Liver (tissue), 9 donors: Measurements from ENCODE around the gene VSIG10L. TPM values are rescaled to one million over a fixed set of nuclear protein-coding genes. Genes with fewer than 3 reads are reported as not detected.

Source experiments
- DNase-seq: peaks from one replicate; pipeline ENCODE4 v3.0.0-alpha.2; 2017; ENCODE audit warnings: low spot score
- H3K27ac ChIP-seq, 2 donors: one replicate each; pipeline ENCODE4 v1.7.0; 2013; ENCODE audit warnings: inconsistent platforms in 2 of 2, low read length in 2 of 2, control low read depth in 1 of 2, low read depth in 1 of 2, mild to moderate bottlenecking in 1 of 2
- H3K27me3 ChIP-seq, 4 donors: one replicate each; pipeline versions ENCODE4 v1.6.1 to v1.7.0; 2013; ENCODE audit warnings: low read length in 3 of 4, inconsistent platforms in 1 of 4, mild to moderate bottlenecking in 1 of 4, moderate library complexity in 1 of 4; ENCODE audit not compliant: control insufficient read depth in 4 of 4, insufficient read depth in 4 of 4
- H3K36me3 ChIP-seq, 4 donors: one replicate each; pipeline versions ENCODE4 v1.6.1 to v1.7.0; 2013; ENCODE audit warnings: low read length in 3 of 4, mild to moderate bottlenecking in 3 of 4, low read depth in 1 of 4, moderate library complexity in 1 of 4; ENCODE audit not compliant: control insufficient read depth in 4 of 4, insufficient read depth in 3 of 4
- H3K4me1 ChIP-seq, 4 donors: one replicate each; pipeline versions ENCODE4 v1.6.1 to v1.7.0; 2013; ENCODE audit warnings: low read length in 3 of 4, mild to moderate bottlenecking in 3 of 4, moderate library complexity in 1 of 4; ENCODE audit not compliant: control insufficient read depth in 4 of 4, insufficient read depth in 4 of 4
- H3K4me3 ChIP-seq, 3 donors: one replicate each; pipeline versions ENCODE4 v1.6.1 to v1.7.0; 2013; ENCODE audit warnings: low read length in 3 of 3, control low read depth in 1 of 3, low read depth in 1 of 3, mild to moderate bottlenecking in 1 of 3
- H3K9ac ChIP-seq, 2 donors: one replicate each; pipeline ENCODE4 v1.7.0; 2013; ENCODE audit warnings: low read length in 2 of 2, mild to moderate bottlenecking in 2 of 2, moderate library complexity in 2 of 2, control low read depth in 1 of 2, low read depth in 1 of 2
- H3K9me3 ChIP-seq, 4 donors: one replicate each; pipeline versions ENCODE4 v1.6.1 to v1.7.0; 2013; ENCODE audit warnings: low read length in 3 of 4; ENCODE audit not compliant: control insufficient read depth in 4 of 4
- ATF3 ChIP-seq: IDR thresholded peaks from 2 replicates; pipeline ENCODE4 v1.6.1; 2016; ENCODE audit warnings: antibody characterized with exemption
- CTCF ChIP-seq: fragments of 150-350 bp; IDR thresholded peaks from 2 replicates; pipeline ENCODE4 v1.5.1; 2017; ENCODE audit warnings: improper control_type of control experiment, low read depth, low read length; ENCODE audit not compliant: missing input control
- EGR1 ChIP-seq, 2 donors: IDR thresholded peaks; 2 replicates each; pipeline ENCODE4 v1.6.1; 2016 to 2018; ENCODE audit warnings: antibody characterized with exemption in 2 of 2, low read depth in 2 of 2
- FOXA1 ChIP-seq: IDR thresholded peaks from 2 replicates; pipeline ENCODE4 v1.6.1; 2016; ENCODE audit warnings: antibody characterized with exemption
- GABPA ChIP-seq, 2 donors: IDR thresholded peaks in 1 of 2; conservative IDR thresholded peaks in 1 of 2; 2 replicates each; pipeline ENCODE4 v1.6.1; 2016; ENCODE audit warnings: antibody characterized with exemption in 2 of 2, mild to moderate bottlenecking in 1 of 2, moderate library complexity in 1 of 2
- HNF4A ChIP-seq, 2 donors: conservative IDR thresholded peaks; 2 replicates each; pipeline ENCODE4 v1.6.1; 2016; ENCODE audit warnings: antibody characterized with exemption in 2 of 2, mild to moderate bottlenecking in 2 of 2
- HNF4G ChIP-seq: IDR thresholded peaks from 2 replicates; pipeline ENCODE4 v1.6.1; 2016; ENCODE audit warnings: antibody characterized with exemption
- JUND ChIP-seq, 2 donors: IDR thresholded peaks; 2 replicates each; pipeline ENCODE4 v1.6.1; 2016; ENCODE audit warnings: antibody characterized with exemption in 2 of 2
- MAX ChIP-seq: IDR thresholded peaks from 2 replicates; pipeline ENCODE4 v1.6.1; 2016; ENCODE audit warnings: antibody characterized with exemption
- NR2F2 ChIP-seq: IDR thresholded peaks from 2 replicates; pipeline ENCODE4 v1.6.1; 2016; ENCODE audit warnings: antibody characterized with exemption
- RAD21 ChIP-seq, 2 donors: IDR thresholded peaks; 2 replicates each; pipeline ENCODE4 v1.6.1; 2016; ENCODE audit warnings: antibody characterized with exemption in 2 of 2, mild to moderate bottlenecking in 2 of 2
- RXRA ChIP-seq, 2 donors: IDR thresholded peaks; 2 replicates each; pipeline ENCODE4 v1.6.1; 2017 to 2018; ENCODE audit warnings: antibody characterized with exemption in 2 of 2, mild to moderate bottlenecking in 1 of 2
- TAF1 ChIP-seq: conservative IDR thresholded peaks from 2 replicates; pipeline ENCODE4 v1.6.1; 2016; ENCODE audit warnings: antibody characterized with exemption, mild to moderate bottlenecking
- YY1 ChIP-seq: IDR thresholded peaks from 2 replicates; pipeline ENCODE4 v1.6.1; 2016; ENCODE audit warnings: antibody characterized with exemption, mild to moderate bottlenecking
- ZBTB33 ChIP-seq: IDR thresholded peaks from 2 replicates; pipeline ENCODE4 v1.6.1; 2016; ENCODE audit warnings: antibody characterized with exemption
- WGBS: extraction: QIAGEN DNeasy Blood & Tissue Kit; methylation state at CpG from one replicate; pipeline ENCODE4 v1.1.7; 2013; 5-methylcytosine and 5-hydroxymethylcytosine counted together
- polyA plus RNA-seq, 2 donors: library from polyadenylated mRNA; stranded (reverse) in 1 of 2; unstranded in 1 of 2; fragments of 200-250 nt in 1 of 2; fragments of >200 nt in 1 of 2; fragmentation: Nextera tagmentation in 1 of 2; extraction: Ambion mirVana in 1 of 2; gene quantifications; one replicate each; pipeline versions ENCODE4 v1.2.1 to v1.2.3, GENCODE V29; 2013 to 2015
- total RNA-seq, 2 donors: library from RNA; depleted of rRNA; stranded (reverse); fragments of >200 nt; gene quantifications; one replicate each; pipeline ENCODE4 v1.2.3, GENCODE V29; 2014
- donor health status: healthy.
- donor health status: healthy.
- donor health status: healthy.
- donor health status: healthy.
- donor health status: healthy.

Gene VSIG10L
- total and polyA plus RNA-seq, 4 donors, result 0.60 to 1.8 (median 0.83) TPM

- Histone ChIP-seq H3K4me1 (no peaks in the 10 kb centered on the region), H3K9ac (no peak overlapping the region), H3K27me3 (no peaks in the 10 kb centered on the region), H3K4me3 (no peak overlapping the region), H3K27ac (no peak overlapping the region), H3K36me3 (no peaks in the 10 kb centered on the region), H3K9me3 (no peaks in the 10 kb centered on the region)
- no peak for DNase-seq
- WGBS, result 86% methylated on average over 3 of the region's 3 CpGs
- TF ChIP-seq HNF4A (conservative IDR thresholded peaks at IDR 0.05) (no peak), RXRA (IDR thresholded peaks at IDR 0.05) (no peak), MAX (no peak), FOXA1 (no peak), ZBTB33 (no peak), NR2F2 (no peak), CTCF (no peak), HNF4G (no peak), EGR1 (IDR thresholded peaks at IDR 0.05; ENCODE audit: low read depth in 2 of 2) (no peak), RAD21 (IDR thresholded peaks at IDR 0.05) (no peak), ATF3 (no peak), TAF1 (no peak), JUND (IDR thresholded peaks at IDR 0.05) (no peak), GABPA (IDR thresholded peaks at IDR 0.05 in 1 of 2, conservative IDR thresholded peaks at IDR 0.05 in 1 of 2) (no peak), YY1 (no peak)
Observed at GRCh38 chr19:51317376-51317775, 24.6 kb downstream of the VSIG10L start.

- no peak for TF ChIP-seq CTCF
- H3K4me3 ChIP-seq, result no peak overlapping the region
- 64% methylated on average over 8 of the region's 8 CpGs for WGBS
- no peak overlapping the region for H3K9ac ChIP-seq
- H3K27me3 ChIP-seq, result no peaks in the 10 kb centered on the region
- H3K27ac ChIP-seq, result no peak overlapping the region
- H3K9me3 ChIP-seq, result no peaks in the 10 kb centered on the region
- peaks cover 0 to 2% (median 0%) of the 10 kb centered on the region in 4 donors for H3K4me1 ChIP-seq
- DNase-seq, result no peak
- no peaks in the 10 kb centered on the region for H3K36me3 ChIP-seq
Observed at GRCh38 chr19:51316688-51317087, 25.3 kb downstream of the VSIG10L start.
